Cardiac fibroblast (primary cell): Measurements from ENCODE around the gene C20orf96.
A peak's percentile ranks its signal among the peaks of the same experiment; 100 is the strongest.
"Not testable (repeated sequence)": the region's sequence is repeated elsewhere in the genome, so short reads cannot be mapped to it uniquely, and the experiment has no call there.

ENCODE experiments used
- DNase-seq, 2 donors: peaks; one replicate each; pipeline versions ENCODE4 v3.0.0 to v3.0.0-alpha.2; 2010; ENCODE audit warnings: low read depth in 2 of 2
- H3K4me3 ChIP-seq, 2 donors: replicated peaks in 1 of 2; 1 replicate in 1 of 2; 2 replicates in 1 of 2; pipeline ENCODE4 v1.5.1; 2011; ENCODE audit warnings: low read depth in 2 of 2, low read length in 2 of 2, mild to moderate bottlenecking in 2 of 2, moderate library complexity in 1 of 2
- TF ChIP-seq, protein P1 (sequence below): IDR thresholded peaks from one replicate; pipeline ENCODE4 v1.5.1; 2011; ENCODE audit warnings: low read depth, mild to moderate bottlenecking, low read length, inconsistent platforms

Gene C20orf96

DNA sequence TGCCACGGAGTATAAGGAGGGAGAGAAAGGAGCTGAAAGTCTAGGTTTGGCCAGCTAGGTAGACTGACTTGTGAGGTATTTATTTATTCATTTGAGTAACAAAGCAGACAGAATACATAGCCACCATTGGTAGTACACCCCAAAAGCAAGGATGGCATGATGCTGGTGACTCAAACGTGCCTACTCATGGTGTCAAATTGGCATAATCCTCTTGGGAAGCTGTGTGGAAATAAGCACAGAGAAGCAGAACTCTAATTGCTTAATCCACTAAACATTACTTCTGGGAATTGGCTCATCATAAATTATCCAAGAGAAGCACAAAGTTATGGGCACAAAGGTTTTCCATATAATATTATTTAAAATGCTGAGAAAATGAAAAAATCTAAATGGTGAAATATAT is 30.6 kb downstream of the C20orf96 start:
- no peak overlapping the region for H3K4me3 ChIP-seq
- no peak for DNase-seq
- TF ChIP-seq, protein P1, sequence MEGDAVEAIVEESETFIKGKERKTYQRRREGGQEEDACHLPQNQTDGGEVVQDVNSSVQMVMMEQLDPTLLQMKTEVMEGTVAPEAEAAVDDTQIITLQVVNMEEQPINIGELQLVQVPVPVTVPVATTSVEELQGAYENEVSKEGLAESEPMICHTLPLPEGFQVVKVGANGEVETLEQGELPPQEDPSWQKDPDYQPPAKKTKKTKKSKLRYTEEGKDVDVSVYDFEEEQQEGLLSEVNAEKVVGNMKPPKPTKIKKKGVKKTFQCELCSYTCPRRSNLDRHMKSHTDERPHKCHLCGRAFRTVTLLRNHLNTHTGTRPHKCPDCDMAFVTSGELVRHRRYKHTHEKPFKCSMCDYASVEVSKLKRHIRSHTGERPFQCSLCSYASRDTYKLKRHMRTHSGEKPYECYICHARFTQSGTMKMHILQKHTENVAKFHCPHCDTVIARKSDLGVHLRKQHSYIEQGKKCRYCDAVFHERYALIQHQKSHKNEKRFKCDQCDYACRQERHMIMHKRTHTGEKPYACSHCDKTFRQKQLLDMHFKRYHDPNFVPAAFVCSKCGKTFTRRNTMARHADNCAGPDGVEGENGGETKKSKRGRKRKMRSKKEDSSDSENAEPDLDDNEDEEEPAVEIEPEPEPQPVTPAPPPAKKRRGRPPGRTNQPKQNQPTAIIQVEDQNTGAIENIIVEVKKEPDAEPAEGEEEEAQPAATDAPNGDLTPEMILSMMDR, result no peak

DNA sequence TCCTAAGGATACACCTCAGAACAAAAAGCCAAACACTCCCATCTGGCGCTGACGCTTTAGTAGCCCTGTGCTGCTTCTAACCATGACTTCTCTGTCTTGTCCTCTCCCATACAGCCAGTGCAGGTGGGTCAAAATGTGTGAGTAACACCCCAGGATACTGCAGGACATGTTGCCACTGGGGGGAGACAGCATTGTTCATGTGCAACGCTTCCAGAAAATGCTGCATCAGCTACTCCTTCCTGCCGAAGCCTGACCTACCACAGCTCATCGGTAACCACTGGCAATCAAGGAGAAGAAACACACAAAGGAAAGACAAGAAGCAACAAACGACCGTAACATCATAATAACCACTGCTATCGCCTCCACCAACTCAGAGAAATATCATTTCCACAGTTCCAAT is 31.6 kb downstream of the C20orf96 start:
- peak; percentile 32 to 46 for DNase-seq
- TF ChIP-seq, protein P1, result peak; percentile 28
- H3K4me3 ChIP-seq, result no peak overlapping the region

DNA sequence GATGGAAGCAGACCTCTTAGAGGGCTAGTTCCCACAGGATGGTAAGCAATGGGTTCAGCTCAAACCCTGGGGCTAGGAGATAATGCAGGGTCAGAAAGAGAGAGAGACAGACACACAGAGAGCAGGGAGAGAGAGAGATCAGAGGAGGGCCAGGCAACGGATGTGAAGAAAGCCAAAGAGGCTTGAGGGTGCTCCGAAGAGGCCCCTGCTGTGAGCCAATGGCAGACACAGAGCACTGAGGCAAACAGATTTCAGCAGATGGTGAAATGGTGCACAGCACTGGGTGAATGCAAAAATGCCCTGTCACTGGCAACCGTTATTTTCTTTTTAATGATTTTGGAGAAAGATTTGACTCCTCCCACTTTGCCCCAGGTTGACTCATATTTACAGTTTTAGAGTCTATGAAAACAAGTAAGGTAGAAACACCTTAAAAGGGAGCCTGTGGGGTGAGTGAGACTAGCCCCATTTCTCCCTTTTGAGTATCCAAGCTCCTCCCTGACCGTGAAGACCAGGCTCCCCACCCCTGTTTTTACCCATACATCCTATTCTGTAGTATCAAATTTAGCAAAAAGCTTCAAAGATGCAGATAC is 32.2 kb downstream of the C20orf96 start:
- H3K4me3 ChIP-seq, result no peak overlapping the region
- no peak for DNase-seq
- TF ChIP-seq, protein P1, result no peak

DNA sequence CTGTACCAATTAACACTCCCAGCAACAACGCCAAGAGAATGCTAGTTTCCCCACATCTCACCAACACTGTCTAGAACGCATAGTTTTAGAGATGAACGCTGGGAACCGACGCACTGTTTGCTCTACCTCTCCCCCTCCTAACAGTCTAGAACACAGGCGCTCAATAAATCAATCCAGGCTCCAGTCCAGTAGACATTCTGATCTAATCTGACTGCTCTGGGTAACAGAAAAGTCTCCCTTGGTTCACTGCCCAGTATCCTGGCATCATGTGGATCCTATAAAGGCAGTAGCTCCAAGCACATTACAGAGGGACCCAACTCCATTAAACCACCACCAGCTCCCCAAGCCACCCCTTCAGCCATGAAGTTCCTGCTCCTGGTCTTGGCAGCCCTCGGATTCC is 33.1 kb downstream of the C20orf96 start, which contains the start of gene DEFB132:
TSS of gene DEFB132 (plus strand) at position 306 of the 400 bp plus-strand sequence. CDS start at position 361, 55 bp downstream.
- no peak within 1 kb of the TSS for H3K4me3 ChIP-seq
- TF ChIP-seq, protein P1, result no peak
- no peak for DNase-seq

DNA sequence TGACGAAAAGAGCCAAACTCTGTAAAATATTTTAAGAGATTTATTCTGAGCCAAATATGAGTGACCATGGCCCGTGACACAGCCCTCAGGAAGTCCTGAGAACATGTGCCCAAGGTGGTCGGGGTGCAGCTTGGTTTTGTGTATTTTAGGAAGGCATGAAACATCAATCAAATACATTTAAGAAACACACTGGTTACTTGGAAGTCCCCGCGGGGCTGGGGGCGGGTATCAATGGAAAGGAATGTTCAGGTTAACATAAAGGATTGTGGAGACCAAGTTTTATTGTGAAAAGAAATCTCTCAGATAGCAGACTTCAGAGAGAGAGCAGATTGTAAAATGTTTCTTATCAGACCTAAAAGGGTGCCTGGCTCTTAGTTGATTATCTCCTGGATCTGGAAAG is 37.1 kb downstream of the C20orf96 start:
- not testable (repeated sequence) for H3K4me3 ChIP-seq

DNA sequence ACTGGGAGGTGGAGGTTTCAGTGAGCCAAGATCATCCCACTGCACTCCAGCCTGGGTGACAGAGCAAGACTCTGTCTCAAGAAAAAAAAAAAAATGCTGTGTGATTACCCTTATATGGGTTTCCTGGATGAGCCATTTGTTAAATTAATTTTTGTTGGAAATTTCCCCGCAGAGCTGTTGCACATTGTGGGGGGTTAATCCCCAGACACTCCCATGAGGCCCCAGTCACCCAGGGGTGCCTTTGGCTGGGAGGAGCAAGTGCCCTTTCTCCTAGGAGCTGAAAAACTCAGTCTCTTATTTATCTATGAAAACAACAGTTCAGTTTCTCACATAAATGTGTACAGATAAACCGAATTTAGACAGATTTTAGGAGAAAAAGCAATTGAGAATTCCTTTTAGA is 37.7 kb downstream of the C20orf96 start:
- TF ChIP-seq, protein P1, result no peak
- DNase-seq, result no peak
- H3K4me3 ChIP-seq, result no peak overlapping the region

More for the DNA sequence above, 37.1 kb downstream of the C20orf96 start:
- not testable (repeated sequence) for DNase-seq

DNA sequence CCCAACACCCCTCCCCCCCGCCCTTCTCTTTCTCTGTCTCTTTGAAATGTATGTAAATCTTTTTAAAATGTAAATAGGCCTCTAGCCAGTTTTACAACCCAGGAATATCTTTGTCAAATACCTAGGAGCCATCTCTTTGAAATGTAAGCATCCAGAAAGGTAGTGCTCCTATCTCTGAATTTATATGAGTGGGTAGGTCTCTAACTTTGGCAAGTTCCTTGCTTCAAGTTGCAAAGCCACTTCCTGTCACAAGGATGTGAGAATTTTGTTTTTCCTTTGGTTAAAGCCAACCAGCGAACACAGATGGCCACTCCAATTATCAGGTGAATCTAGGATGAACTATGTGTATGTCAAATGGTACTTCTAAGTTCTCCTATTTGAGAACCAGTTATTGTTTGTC is 39.2 kb downstream of the C20orf96 start:
- DNase-seq, result no peak
- no peak overlapping the region for H3K4me3 ChIP-seq
- TF ChIP-seq, protein P1, result no peak
